ENCODE results near the gene CACNA2D3.

DNA sequence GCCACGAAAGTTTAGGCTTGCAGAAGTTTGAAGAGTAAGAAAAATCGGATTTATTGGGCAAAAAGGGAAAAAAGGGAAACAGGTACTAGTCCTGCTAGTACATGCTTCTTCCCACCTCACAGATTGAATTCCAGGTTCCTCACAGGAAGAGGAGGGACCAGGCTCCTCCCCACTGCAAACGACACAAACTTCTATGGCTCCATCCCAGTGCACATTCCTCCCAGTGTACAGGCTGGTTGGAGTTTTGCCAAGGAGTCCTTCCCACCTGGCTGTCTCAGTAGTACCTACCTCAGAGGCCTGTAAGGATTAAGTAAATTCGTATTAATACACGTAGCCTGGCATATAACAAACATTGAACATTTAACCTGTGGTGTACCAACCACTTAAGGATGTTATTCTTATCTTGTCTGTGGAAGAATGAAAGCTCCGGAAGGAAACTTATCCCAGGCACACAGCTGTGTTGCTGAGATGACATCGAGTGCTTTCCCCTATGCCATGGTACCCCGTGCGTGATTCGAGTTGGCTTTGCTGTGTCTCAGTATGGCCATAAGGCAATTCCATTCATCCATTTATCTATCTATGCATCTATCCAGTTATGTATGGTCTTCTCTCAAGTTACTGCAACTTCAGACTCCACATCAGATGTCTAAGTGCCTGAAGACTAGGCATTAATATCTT is 511.2 kb downstream of the CACNA2D3 start:
- TF ChIP-seq, protein P1, sequence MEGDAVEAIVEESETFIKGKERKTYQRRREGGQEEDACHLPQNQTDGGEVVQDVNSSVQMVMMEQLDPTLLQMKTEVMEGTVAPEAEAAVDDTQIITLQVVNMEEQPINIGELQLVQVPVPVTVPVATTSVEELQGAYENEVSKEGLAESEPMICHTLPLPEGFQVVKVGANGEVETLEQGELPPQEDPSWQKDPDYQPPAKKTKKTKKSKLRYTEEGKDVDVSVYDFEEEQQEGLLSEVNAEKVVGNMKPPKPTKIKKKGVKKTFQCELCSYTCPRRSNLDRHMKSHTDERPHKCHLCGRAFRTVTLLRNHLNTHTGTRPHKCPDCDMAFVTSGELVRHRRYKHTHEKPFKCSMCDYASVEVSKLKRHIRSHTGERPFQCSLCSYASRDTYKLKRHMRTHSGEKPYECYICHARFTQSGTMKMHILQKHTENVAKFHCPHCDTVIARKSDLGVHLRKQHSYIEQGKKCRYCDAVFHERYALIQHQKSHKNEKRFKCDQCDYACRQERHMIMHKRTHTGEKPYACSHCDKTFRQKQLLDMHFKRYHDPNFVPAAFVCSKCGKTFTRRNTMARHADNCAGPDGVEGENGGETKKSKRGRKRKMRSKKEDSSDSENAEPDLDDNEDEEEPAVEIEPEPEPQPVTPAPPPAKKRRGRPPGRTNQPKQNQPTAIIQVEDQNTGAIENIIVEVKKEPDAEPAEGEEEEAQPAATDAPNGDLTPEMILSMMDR (IDR thresholded peaks at IDR 0.05; ENCODE audit: insufficient read depth, low read length, poor library complexity, severe bottlenecking), result no peak
- no peak for TF ChIP-seq EZH2phosphoT487 (conservative IDR thresholded peaks at IDR 0.05; ENCODE audit: low read length)

Measured in SU-DHL-6 (cell line).